ENCODE data around the gene RBM15B. TPM values are rescaled to one million over a fixed set of nuclear protein-coding genes. Genes with fewer than 3 reads are reported as not detected.

RBM15B gene
- total RNA-seq, 3 donors from 2014 or later: 24.6 to 32.5 (median 28.7) TPM

- intact Hi-C loops (cut with DNase I; ENCODE audit: low total_unique reads): no loop called here
- Histone ChIP-seq H3K9me3 (no peaks in the 10 kb centered on the region), H3K4me3 (no peak overlapping the region), H3K4me1 (no peaks in the 10 kb centered on the region), H3K36me3 (no peaks in the 10 kb centered on the region), H3K27ac (no peak overlapping the region), H3K27me3 (no peaks in the 10 kb centered on the region)
- TF ChIP-seq CTCF (IDR thresholded peaks at IDR 0.05): no peak
- TF ChIP-seq POLR2AphosphoS5 (IDR thresholded peaks at IDR 0.05): no peak
- no peak for TF ChIP-seq POLR2A (IDR thresholded peaks at IDR 0.05)
- DNase-seq (ENCODE audit: low spot score in 2 of 2): no peak
Measured at GRCh38 chr3:51408021-51408420, 16.9 kb downstream of the RBM15B start.

- no peak for DNase-seq (ENCODE audit: low spot score in 2 of 2)
- Histone ChIP-seq H3K4me1 (no peaks in the 10 kb centered on the region), H3K36me3 (no peaks in the 10 kb centered on the region), H3K9me3 (no peaks in the 10 kb centered on the region), H3K27ac (no peak overlapping the region), H3K27me3 (no peaks in the 10 kb centered on the region), H3K4me3 (no peak overlapping the region)
- TF ChIP-seq POLR2A (IDR thresholded peaks at IDR 0.05) (no peak), CTCF (IDR thresholded peaks at IDR 0.05) (no peak), POLR2AphosphoS5 (IDR thresholded peaks at IDR 0.05) (no peak)
- intact Hi-C loops (cut with DNase I; ENCODE audit: low total_unique reads): no loop called here
Measured at GRCh38 chr3:51408813-51409212, 17.7 kb downstream of the RBM15B start.

- intact Hi-C loops (cut with DNase I; ENCODE audit: low total_unique reads): no loop called here
- DNase-seq (ENCODE audit: low spot score in 2 of 2): no peak
- no peaks in the 10 kb centered on the region for H3K4me1 ChIP-seq
- peaks cover 9% of the 10 kb centered on the region for H3K36me3 ChIP-seq
- H3K9me3 ChIP-seq: no peaks in the 10 kb centered on the region
- H3K4me3 ChIP-seq: no peak overlapping the region
- H3K27ac ChIP-seq: no peak overlapping the region
- TF ChIP-seq POLR2AphosphoS5 (IDR thresholded peaks at IDR 0.05) (no peak), CTCF (IDR thresholded peaks at IDR 0.05) (no peak), POLR2A (IDR thresholded peaks at IDR 0.05) (no peak)
- H3K27me3 ChIP-seq: no peaks in the 10 kb centered on the region
Measured at GRCh38 chr3:51422211-51422610, 31.1 kb downstream of the RBM15B start.

DNA sequence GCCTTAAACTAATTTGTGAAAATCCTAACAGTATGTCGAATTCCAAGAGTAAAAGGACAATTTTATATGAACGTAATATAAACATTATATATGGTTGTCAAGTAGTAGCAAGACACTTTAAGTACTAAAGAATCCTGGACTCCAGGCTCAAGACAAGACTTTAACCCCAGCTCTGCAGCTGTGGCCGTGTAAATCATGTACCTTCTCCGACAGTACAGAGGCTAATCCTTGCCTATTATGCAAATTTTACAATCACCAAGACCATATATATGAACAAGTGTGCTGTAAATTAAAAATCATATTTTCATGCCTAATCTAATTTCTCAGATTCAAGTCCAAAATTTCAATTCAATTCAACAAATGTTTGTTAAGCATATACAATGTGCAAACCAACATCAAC, 35.8 kb downstream of the RBM15B start:
- Histone ChIP-seq H3K27ac (no peak overlapping the region), H3K9me3 (no peaks in the 10 kb centered on the region), H3K4me3 (no peak overlapping the region), H3K36me3 (no peaks in the 10 kb centered on the region), H3K4me1 (no peaks in the 10 kb centered on the region), H3K27me3 (no peaks in the 10 kb centered on the region)
- DNase-seq (ENCODE audit: low spot score in 2 of 2): no peak
- TF ChIP-seq POLR2AphosphoS5 (IDR thresholded peaks at IDR 0.05): no peak
- no peak for TF ChIP-seq POLR2A (IDR thresholded peaks at IDR 0.05)
- no peak for TF ChIP-seq CTCF (IDR thresholded peaks at IDR 0.05)
- intact Hi-C loops (cut with DNase I; ENCODE audit: low total_unique reads): no loop called here

GRCh38 chr3:51429138-51429537, 38.1 kb downstream of the RBM15B start:
- intact Hi-C loops (cut with DNase I; ENCODE audit: low total_unique reads): no loop called here
- H3K36me3 ChIP-seq: no peaks in the 10 kb centered on the region

More at GRCh38 chr3:51429138-51429537, 38.1 kb downstream of the RBM15B start:
- Histone ChIP-seq H3K4me1 (no peaks in the 10 kb centered on the region), H3K27me3 (no peaks in the 10 kb centered on the region), H3K4me3 (no peak overlapping the region), H3K9me3 (no peaks in the 10 kb centered on the region), H3K27ac (no peak overlapping the region)
- TF ChIP-seq POLR2AphosphoS5 (IDR thresholded peaks at IDR 0.05): no peak
- no peak for TF ChIP-seq POLR2A (IDR thresholded peaks at IDR 0.05)
- no peak for TF ChIP-seq CTCF (IDR thresholded peaks at IDR 0.05)
- DNase-seq (ENCODE audit: low spot score in 2 of 2): no peak
